Activated CD8-positive, alpha-beta memory T cell treated with anti-CD3 and anti-CD28 coated beads, Interleukin-2, amount 50 U/mL, for 48 hours (primary cell): ENCODE results near the gene KCNC1.

ENCODE experiments used
- DNase-seq: peaks from one replicate; pipeline ENCODE4 v3.0.0-alpha.2; 2020

The KCNC1 gene

DNA sequence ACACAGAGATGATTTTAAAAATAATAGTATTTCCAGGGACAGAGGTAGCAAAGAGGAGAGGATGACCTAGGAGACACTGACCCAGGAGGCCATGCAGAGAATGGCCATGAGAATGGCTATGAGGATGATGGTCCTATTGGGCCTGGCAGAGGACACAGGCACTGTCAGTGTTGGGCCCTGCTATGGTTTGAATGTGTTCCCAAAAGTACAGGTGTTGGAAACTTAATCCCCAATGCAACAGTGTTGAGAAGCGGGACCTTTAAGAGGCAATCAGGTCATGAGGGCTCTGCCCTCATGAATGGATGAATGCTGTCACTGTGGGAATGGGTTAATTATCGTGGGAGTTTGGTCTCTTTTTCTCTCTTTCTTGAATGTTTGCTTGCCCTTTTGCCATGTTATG is 61.6 kb downstream of the KCNC1 start:
- no peak for DNase-seq

DNA sequence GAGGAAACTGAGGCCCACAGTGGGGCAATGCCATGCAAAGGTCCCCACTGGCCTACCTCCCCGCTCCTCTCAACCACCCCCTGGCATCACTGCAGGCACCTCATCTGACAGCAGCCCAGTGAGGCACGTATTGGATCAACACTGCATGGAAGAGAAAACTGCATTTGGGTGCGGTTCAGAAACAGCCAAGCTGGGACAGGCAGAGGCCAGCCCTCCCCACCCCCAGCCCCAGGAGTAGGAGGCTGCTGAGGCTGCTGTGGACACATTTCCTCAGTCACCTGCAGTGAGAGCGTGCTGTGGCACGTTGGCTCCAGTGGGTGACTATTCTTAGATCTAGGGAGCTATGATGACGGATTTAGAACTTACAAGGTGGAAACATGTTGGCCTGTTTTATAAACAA is 63.7 kb downstream of the KCNC1 start:
- no peak for DNase-seq

DNA sequence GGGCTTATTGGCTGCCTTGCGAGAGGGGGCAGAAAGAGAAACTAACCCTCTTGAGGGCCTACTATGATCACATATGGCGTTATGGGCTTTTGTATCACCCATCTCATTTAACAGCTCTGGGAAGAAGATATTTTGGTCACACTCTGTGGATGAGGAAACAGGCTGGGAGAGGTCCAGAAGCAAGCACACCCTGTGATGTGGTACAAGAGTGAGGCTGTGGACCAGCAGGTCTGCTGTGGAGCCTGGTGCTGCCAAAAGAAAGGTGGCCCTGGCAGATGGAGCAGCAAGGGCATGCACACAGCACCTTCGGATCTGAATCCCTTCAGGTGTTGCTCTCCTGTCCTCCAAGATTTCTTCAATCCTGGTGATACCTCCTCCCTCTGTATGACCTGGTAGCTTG is 64.1 kb downstream of the KCNC1 start:
- DNase-seq, result no peak

DNA sequence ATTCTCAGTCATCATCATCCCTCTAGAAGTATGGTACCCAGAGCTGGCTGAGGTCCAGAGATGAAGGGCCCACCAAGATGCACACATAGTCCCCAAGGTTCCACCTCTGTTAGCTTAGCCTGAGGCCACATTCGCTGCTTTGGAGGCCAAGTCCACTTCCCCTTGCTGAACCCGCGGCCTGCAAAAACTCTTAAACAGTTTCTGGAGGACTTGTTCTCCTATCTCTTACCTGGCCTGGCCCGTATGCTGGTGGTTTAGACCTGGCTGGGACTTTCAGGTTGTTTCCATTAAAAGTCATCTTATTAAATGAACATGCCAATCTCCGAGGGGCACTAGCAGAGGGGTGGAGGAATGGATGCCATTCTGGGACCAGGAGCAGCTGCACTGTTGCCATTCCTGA is 64.6 kb downstream of the KCNC1 start:
- no peak for DNase-seq

DNA sequence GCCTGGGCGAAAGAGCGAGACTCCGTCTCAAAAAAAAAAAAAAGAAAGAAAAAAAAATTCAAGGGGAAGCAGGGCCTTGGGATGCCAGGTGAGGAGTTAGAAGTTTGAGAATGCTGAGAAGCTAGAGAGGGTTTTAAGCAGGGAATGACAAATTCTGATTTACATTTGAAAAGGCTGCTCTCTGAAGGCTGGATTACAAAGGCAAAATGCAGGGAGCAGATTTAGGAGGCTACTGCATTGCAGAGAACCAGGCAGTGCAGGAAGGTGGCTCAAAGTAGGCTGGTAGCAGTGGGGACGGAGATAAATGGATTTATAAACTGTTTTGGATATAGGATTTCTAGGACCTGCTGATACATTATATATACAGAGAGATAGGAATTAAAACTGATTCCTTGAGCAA is 66.6 kb downstream of the KCNC1 start:
- no peak for DNase-seq

DNA sequence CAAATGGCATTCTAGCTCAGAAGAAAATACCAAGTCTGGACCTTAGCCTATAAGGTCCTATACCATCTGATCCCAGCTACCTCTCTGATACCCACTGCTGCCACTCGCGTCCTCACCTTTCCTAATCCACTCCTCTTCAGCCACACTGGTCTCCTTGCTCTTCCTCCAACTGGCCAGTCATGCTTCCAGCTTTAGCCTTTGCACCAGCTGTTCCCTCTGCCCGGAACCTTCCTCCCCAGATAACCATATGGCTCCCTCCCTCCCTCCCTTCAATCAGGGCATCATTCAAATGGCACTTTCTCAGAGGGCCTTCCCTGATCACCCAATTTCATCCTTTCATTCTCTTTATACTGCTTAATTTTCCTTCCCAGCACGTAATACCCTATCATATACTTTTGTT is 67.9 kb downstream of the KCNC1 start:
- no peak for DNase-seq

DNA sequence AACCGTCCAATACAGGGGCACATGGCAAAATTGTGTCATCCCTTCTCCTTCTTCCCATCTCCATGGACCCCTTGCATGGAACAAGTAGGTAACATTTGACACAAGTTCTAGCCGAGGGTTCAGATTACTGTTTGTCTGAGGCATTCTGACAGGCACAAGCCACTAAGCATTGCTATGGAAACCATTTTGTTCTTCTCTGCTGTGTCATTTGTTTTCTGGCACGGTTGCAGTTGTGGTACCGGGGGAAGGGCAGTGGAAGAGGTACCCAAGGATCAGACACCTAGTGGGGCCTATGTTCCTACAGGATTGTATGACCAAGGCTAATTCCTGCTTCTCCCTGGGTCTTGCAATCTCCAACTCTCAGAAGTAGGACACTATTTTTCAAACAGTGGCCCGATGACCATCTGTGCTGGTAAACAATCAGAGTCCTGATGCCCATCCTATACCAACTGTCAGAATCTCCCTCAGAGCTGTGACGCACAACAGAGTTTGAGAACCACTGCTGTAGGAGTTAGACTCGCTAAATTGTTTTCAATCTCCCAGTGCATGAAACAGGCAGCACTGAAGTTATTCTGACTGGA is 69.3 kb downstream of the KCNC1 start:
- DNase-seq, result no peak

DNA sequence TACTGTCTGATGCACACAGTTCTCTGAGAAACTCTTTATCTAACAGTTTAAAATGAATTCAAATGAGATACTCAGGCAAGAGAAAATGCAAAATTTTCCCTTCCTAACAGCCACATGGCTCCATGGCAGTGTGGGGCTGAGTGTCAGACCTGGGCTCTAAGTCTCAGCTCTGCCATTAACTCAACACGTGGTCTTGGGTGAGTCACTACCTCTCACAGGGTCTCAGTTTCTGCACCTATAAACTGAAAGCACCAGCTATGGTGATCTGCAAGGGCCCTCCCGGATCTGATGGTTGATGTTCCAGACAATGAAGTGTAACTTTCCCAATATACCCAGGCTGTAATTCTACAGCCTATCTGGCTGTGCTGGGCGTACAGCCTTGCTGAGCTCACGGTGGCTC is 70.5 kb downstream of the KCNC1 start:
- DNase-seq, result no peak

DNA sequence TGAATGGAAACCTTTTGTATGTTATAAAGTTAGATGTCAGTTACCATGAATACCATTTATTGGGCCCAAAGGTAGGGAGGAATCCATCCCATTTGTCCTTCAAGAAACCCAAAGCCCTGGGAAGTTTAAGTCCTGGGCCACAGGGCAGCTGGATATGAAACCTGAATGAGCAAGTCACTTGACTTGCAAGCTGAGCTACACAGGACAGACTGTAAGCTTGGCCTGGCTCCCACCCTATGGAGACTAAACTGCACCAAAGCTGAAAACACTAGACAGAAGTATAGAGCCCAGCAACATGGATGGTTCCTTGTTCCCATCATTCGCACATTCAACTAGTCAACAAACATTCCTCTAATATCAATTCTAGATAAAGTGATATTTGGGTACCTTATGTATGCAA is 71.3 kb downstream of the KCNC1 start:
- DNase-seq, result no peak

DNA sequence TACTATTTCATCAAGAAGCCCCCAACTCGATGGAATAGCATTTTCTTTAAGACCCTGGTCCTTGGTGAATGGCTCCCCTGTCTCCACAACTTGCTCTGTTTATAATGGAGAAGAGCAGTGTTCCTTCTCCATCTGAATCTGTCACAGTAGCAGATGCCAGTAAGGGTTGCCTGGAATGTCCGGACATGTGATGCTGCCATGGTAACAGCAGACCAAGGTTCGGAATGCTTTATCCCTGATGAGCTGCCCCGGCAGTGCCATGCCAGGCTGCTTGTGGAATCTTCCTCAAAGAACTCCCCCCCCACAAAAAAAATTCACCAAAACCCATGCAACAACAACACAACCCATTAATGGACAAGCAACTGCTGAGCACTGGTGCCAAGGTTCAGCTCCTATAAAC is 72.5 kb downstream of the KCNC1 start:
- DNase-seq, result no peak

DNA sequence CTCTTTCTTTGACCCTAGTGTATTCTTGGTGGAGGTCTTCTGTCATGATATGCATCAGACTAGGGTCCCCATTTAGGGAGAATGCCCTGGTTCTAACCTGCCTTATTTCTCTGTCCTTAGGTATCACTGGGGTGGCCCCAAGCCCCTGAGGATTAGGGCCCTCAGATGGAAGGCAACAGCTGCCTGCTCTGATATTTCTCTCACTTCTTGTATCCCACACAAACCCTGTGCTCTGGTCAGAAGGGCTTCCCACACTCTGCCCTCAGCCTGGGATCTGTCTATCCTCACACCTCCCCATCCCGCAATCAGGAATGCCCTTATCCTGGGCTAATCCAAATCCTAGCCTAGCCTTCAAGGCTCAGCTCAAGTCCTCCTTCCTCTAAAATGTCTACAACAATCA is 75.5 kb downstream of the KCNC1 start:
- no peak for DNase-seq

DNA sequence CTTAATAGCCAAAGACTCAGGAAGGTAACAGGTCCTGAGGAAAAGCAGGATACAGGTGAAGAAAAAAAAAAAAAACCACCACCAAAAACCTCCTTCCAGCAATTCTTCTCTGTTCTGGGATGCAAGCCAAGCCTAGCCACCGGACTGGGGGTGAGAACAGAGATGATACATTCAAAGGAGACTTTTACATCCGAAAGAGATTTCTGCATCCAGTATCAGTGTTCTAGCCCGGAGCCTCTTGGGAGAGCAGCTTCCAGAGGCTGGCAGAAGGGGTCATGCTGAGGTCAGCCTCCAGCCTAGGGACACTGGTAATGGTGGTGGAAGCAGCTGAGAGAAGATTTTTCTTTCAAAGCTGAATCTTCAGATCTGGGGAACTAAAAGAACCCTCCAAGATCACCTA is 76.2 kb downstream of the KCNC1 start:
- DNase-seq, result no peak

DNA sequence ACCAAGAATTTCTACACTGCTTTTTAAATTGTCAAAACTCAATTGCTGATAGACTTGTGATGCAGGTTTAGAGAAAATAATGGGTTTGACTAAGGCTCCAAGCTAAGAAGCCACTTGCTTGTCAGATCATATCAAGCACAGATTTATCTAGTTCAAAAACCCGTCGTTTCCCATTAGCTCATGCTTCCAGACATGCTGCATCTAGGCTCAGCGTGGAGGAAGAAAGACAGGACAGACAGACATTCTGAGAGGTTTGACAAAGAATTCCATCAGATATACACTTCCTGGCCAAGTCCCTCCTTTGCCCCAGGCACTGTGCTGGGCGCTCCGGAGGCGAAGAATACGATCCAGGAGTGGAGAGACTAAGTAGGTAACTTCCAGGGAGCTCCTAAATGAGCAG is 76.8 kb downstream of the KCNC1 start:
- no peak for DNase-seq

DNA sequence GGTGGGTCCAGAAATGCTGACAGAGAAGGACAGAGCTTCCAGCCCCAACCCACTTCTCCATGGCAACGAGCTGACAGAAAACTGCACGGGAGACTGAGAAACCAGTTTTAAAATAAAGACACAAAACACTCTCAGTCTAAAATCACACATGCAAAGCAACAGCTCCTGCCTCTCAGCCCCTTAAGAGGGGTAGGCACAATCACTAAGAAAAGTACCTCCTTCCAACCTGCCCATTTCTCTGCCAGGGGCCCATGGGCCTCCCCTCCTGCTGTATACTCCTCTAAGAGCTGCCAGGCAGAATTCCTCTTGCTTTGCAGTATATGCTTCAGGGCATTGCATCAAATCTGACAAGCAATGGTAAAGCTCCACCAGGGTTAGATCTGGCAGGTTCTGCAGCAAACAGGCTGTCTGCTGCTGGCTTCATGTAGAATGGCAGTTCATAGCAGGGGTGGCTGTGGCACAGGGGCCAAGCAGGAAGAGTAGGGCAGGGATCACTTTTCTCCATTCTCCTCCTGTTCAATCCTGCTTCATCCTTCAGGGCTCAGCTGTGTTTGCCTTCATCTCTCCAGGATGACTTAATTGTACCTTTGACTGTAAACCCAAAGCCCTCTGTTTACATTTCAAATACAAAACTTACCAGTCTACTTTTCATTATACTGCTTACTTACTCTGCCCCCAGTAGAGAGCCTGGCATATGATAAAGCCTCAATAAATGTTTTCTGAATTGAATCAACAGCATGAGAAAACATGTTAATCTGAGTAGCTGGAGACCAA is 77.7 kb downstream of the KCNC1 start:
- DNase-seq, result no peak

DNA sequence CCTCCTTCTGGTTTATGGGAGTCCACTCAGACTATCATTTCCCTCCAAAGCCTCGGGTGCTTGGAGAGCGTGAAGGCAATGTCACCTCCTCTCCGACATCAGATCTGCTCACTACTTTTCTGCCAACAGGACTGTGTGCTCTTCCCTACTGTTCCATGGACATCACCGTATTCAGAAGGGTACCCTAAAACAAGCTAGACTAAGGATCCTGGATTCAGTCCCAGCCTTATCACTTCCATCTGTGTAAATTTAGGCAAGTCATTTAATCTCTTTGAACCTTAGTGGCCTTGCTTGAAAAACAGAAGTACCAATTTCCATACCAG is 78.2 kb downstream of the KCNC1 start:
- DNase-seq, result no peak

DNA sequence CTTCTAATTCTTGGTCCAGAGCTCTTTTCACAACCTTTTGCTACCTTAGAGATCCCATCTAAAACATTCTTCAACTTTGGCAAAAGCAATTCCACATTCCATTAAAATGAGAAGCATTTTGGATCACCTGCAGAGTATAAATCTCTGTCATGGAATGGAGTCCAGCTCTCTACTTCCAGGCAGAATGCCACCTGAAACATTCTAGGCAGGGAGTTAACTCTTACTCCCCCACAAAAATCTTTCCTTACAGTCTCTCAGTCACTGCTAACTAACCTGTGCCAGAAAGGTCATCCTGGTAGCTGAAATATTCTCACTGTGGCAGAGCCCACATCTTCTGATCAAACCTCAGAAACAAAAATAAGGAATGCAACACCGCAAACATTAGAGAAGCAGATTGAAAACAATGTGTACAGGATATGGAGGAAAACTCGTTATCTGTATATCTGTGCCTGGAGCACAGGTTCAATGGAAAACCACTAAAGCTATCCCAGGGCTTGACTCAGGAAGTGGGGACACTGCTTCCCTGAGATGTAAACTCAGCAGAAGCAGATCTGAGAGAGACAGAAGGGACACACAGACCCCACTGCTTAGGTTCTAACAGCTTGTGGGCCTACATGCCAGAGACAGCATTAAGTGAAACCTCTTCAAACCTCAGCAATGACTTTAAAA is 78.9 kb downstream of the KCNC1 start:
- no peak for DNase-seq

DNA sequence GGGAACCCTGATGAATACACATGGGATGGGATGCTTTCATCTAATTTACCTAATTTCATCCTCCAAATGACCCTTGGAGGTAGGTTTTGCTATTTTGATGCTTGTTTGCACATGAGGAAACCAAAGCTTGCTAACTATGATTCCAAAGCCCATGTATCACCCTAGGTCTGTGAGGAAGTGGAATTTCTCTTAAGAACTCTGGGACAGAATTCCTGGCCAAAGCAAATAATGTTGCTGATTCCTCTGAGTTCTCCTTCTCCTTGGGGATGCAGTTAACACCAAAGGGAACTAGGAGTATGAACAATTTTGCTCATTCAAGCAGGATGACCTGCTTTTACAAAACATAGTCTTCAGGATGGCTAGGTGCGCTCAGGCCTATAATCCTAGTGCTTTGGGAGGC is 80.0 kb downstream of the KCNC1 start:
- DNase-seq, result no peak

DNA sequence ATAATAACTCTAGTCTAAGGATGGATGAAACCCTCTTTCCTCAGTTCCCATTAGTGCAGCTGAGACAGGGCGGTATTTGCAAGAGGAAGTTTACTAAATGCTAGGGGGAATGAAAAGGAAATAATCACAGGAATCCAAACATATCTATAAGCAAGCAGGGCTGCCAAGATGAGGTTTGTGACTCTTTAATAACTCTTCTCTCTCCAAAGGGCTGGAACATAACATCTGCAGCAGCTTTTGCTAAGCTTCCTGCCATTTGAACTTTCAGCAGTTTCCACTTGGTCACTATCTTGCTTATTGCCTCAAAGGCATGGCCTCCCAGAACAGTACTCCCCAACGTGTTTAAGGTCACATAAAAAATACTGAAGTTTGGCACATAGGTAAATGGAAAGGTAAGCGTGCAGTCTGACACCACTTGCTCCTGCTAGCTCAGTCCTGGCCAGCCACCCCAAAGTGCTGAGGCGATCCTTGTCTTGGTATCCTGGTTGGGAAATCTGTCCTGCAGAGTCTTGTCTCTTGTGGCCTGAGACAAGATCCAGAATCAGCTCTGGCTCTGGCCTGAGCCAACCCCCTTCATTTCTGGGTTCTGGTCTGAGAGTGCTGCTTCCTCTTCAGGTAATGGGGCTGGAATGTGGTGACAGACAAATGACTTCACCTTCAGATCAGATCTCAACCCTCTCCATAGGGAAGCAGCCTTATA is 81.8 kb downstream of the KCNC1 start:
- DNase-seq, result no peak

DNA sequence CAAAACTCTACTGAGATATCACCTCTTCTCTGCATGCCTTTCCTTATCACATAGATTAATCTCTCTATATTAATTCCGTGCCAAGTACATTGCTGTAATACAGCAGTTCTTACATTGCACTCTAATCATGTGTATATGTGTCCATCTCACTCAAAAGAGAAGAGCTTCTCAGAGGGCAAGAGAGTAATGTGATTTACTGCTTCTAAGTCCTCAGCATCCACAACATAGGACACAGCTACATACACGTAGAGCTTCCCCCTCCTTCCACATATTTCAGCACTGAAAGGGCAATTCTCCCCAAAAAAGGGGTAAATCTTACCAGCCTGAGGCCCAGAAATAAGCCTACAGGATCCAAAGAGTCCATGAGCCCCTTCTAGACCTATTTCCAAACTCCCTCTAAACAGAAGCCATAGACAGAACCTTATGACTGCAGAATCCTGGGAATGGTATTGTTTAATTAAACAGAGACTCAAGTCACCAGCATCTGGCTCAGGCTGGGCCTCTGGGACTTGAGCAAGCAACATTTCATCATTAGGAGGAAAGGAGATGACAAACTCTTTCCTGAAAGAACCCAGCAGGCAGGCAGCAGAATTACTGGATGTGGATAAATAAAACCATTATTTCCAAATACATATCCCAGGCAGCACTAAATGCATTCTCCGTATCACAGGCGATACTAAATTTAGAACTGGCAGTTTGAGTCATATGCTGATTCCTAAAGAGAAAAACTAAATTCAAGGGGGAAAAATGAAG is 87.2 kb downstream of the KCNC1 start:
- DNase-seq, result no peak

DNA sequence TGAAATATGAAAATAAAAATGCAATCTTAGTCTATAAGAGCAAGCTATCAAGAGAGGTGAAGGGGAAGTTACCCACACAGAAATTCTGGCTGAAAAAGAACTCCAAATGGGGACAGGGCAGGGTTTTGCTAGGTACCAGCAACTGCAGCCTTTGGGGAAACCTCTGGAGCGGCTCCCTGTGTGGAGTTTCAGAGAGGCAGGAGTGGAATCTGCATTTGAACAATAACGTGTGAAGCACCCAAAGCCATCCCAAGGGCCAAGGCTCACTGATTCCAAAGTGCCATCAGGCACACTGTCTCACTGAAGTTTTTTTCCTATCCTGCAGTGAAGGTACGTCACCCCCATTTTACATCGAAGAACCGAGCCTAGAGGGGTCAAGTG is 87.8 kb downstream of the KCNC1 start:
- no peak for DNase-seq

DNA sequence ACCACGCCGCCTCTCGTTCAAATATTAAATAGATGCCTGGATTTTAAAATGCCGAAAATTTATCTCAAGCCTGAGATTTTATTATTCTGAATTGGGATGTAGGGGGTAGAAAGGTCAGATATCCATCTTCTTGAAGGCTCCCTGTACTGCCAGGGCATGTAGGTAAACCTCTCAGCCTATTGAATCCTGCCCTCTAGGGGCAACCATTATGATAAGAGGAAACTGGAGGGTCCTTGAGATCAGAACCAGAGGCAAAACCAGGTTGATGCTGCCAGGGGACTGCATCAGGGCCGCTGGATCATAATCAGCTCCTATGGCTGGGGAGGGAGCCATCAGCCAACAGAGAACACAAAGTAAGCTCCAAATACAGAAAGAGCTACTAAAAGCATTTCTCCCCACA is 92.4 kb downstream of the KCNC1 start:
- no peak for DNase-seq

DNA sequence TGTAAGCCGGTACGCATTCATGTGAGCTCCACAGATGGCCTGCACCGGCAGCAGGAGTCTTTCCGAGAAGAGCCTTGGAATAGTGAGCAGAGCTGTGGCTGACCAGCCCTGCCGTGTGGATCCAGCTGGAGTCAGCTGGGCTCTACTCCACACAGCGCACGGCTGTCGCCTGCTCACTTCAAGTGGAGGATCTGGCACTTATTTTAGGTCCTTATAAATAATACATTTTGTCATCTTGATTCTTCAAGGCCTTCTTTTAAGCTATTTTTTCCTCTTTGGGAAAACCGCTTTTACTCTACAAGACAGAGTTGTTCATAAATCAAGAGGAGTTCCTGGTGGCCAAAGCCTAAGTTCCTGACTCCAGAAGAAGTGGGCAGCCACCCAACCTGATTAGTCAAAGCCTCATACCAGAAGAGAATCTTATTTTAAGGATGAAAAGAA is 93.8 kb downstream of the KCNC1 start:
- DNase-seq, result no peak

DNA sequence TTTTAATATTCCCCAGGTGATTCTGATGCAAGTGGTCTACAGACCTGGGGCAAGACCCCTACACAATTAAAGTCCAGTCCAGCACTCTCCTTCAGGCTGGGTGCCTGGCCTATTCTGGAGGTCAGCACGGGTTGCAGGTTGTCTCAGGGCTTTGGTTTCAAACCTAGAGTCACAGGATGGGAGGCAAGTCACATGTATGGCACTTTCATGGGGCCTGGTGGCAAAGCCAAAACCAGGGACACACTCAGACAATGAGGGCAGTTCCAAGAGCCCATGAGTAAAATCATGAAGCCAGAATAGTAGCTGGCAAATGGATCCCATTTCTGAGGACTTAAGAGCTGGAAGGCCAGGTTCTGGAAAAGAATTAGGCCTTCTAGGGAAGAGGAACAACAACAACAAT is 96.6 kb downstream of the KCNC1 start:
- DNase-seq, result no peak
